Stimulated activated memory B cell treated with anti-CD40 and anti-IgM and Interleukin-4, amounts not matched to agents 10 μg/mL and 1 μg/mL and 100 μg/mL, for 72 hours (primary cell): ENCODE measurements around the gene PPP3CA.
"Not testable (repeated sequence)": the region's sequence is repeated elsewhere in the genome, so short reads cannot be mapped to it uniquely, and the experiment has no call there.

Source experiments
- ATAC-seq: fragments of 150-1000 bp; cut with Tn5 transposase; 2 replicates; pipeline ENCODE4 v1.10.0; 2021
- H3K27ac Mint-ChIP-seq: one replicate; pipeline ENCODE4 v1.8.0; 2022; ENCODE audit warnings: mild to moderate bottlenecking, mixed read lengths
- H3K27me3 Mint-ChIP-seq: one replicate; pipeline ENCODE4 v1.8.0; 2022; ENCODE audit warnings: mixed read lengths
- H3K36me3 Mint-ChIP-seq: one replicate; pipeline ENCODE4 v1.8.0; 2022; ENCODE audit warnings: mixed read lengths
- H3K4me1 Mint-ChIP-seq: one replicate; pipeline ENCODE4 v1.8.0; 2022; ENCODE audit warnings: mixed read lengths
- H3K4me3 Mint-ChIP-seq: one replicate; pipeline ENCODE4 v1.8.0; 2022; ENCODE audit warnings: mild to moderate bottlenecking, moderate library complexity, mixed read lengths
- H3K9me3 Mint-ChIP-seq: one replicate; pipeline ENCODE4 v1.8.0; 2022; ENCODE audit warnings: mixed read lengths

Gene PPP3CA

GRCh38 chr4:101028886-101029285 lies 318.4 kb downstream of the PPP3CA start:
- H3K36me3 Mint-ChIP-seq, result peaks cover 57% of the 10 kb centered on the region
- ATAC-seq, result no peak
- peak overlapping the region; percentile 35 for H3K27ac Mint-ChIP-seq
- no peaks in the 10 kb centered on the region for H3K9me3 Mint-ChIP-seq
- no peaks in the 10 kb centered on the region for H3K27me3 Mint-ChIP-seq
- H3K4me3 Mint-ChIP-seq, result no peak overlapping the region
- no peaks in the 10 kb centered on the region for H3K4me1 Mint-ChIP-seq

GRCh38 chr4:101027721-101028120 lies 319.6 kb downstream of the PPP3CA start:
- H3K4me1 Mint-ChIP-seq, result peaks cover 3% of the 10 kb centered on the region
- no peak overlapping the region for H3K27ac Mint-ChIP-seq
- H3K27me3 Mint-ChIP-seq, result no peaks in the 10 kb centered on the region
- no peak overlapping the region for H3K4me3 Mint-ChIP-seq
- H3K36me3 Mint-ChIP-seq, result peaks cover 51% of the 10 kb centered on the region
- no peak for ATAC-seq
- H3K9me3 Mint-ChIP-seq, result no peaks in the 10 kb centered on the region

DNA sequence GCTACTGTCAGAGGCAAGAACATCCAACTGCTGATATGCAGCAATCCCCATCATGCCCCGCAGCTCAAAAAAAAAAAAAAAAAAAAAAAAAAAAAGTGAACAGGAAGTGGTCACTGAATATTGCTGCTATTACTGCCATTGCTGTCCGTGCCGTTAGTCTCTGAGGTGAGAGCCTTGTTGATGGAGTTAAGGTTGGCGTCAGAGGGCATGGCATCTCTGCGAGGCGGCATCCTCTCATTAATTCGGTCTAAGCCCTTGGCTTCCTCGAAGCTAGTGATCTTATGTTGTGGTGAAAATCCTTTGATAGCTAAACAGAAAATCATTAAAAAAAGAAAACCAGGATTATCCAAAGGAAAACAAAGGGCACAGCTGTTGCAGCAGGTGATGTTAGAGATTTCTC lies 321.6 kb downstream of the PPP3CA start:
- Mint-ChIP-seq H3K36me3 (peaks cover 41% of the 10 kb centered on the region), H3K27me3 (no peaks in the 10 kb centered on the region), H3K4me3 (no peak overlapping the region), H3K9me3 (no peaks in the 10 kb centered on the region), H3K27ac (peak overlapping the region; percentile 32), H3K4me1 (peaks cover 16% of the 10 kb centered on the region)
- ATAC-seq, result no peak

DNA sequence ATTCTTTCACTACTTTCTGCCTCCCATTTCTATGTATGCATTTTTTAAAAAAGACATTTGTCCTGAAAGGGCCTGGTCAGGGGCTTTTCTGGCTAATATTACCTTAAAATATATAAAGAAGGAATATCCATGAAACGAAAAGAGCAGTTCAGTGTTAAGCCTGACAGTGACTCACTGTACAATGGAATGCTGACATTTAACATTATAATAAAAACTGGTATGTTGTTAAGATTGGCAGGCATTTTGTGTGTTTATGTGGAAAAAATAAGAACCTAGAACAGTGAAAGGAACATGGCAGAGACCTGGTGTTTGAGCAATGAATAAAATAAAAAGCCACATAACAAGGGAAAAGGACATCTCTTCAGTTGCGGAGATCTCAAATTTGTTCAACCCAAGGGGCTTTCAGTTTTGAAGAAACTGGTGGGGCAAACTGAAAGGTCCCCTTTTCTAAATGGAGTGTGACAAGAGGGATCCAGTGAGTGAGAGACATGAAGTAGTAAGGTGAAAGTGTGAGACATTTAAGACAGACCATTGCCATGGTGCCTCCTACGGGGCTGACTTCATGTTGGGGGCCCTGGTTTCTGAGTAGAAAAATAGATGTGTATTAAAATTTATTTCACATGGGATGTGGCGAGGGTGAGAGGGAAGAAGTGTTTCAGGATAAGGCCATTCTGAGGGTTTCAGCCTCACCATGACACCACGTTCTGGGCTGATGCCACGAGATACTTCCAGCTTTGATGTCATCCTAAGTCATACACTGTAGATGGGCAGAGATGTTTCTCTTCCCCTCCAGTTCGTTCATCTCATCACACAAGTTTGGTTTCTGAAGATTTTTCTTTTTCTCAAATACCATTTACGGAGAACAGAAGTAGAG lies 324.9 kb downstream of the PPP3CA start:
- Mint-ChIP-seq H3K4me1 (peaks cover 35% of the 10 kb centered on the region), H3K27ac (peak overlapping the region; percentile 46), H3K4me3 (no peak overlapping the region), H3K9me3 (no peaks in the 10 kb centered on the region), H3K36me3 (peaks cover 27% of the 10 kb centered on the region), H3K27me3 (no peaks in the 10 kb centered on the region)
- ATAC-seq, result no peak

- no peaks in the 10 kb centered on the region for H3K27me3 Mint-ChIP-seq
- peak; percentile 78 for ATAC-seq
- peaks cover 39% of the 10 kb centered on the region for H3K4me1 Mint-ChIP-seq
- H3K36me3 Mint-ChIP-seq, result peaks cover 19% of the 10 kb centered on the region
- H3K9me3 Mint-ChIP-seq, result no peaks in the 10 kb centered on the region
- no peak overlapping the region for H3K4me3 Mint-ChIP-seq
- peak overlapping the region; percentile 83 for H3K27ac Mint-ChIP-seq
These were observed 326.4 kb downstream of the PPP3CA start for GRCh38 chr4:101020956-101021355.

DNA sequence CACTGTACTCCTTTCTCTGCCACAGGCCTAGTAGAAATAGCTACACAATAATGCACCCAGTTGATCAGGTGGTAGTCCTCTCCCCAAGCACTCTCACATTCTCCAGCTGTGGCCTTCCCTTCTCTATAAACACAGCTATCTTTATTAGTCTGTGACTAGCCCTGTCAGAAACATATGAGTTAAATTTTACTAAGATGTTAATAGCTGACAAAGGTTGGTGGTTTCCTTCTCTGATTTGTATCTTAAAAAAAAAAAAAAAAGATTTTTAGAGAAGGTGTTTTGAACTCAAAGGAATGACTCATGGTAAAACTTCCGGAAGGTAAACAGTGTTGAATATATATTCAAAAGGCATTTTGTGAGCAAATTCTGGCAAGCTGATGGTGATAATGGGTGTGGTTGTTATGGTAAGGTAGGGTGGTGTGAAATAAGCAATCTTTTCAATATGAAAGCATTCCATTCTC lies 327.4 kb downstream of the PPP3CA start:
- peaks cover 11% of the 10 kb centered on the region for H3K36me3 Mint-ChIP-seq
- no peak overlapping the region for H3K4me3 Mint-ChIP-seq
- H3K27me3 Mint-ChIP-seq, result no peaks in the 10 kb centered on the region
- H3K27ac Mint-ChIP-seq, result peak overlapping the region; percentile 83
- no peak for ATAC-seq
- H3K9me3 Mint-ChIP-seq, result no peaks in the 10 kb centered on the region
- peaks cover 45% of the 10 kb centered on the region for H3K4me1 Mint-ChIP-seq

DNA sequence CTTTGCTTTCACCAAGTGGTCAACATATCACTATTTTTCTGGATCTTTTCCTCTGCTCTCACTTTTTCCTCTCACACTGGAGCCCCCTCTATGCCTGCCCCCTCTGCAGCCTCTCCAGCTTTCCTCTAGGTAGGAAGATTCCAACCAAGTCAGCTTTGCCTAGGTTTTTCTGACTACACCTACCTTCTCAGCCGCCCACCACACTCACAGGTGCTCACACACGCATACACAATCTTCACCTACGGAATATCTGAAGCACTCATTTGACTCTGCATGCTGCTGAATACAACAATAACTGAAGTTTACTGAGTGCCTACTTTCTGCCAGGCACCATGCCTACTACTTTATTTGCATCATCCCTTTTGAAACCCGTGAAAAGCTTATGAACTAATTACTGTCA lies 328.0 kb downstream of the PPP3CA start:
- no peaks in the 10 kb centered on the region for H3K9me3 Mint-ChIP-seq
- peaks cover 50% of the 10 kb centered on the region for H3K4me1 Mint-ChIP-seq
- H3K36me3 Mint-ChIP-seq, result peaks cover 11% of the 10 kb centered on the region
- H3K27me3 Mint-ChIP-seq, result no peaks in the 10 kb centered on the region
- H3K27ac Mint-ChIP-seq, result peak overlapping the region; percentile 83
- H3K4me3 Mint-ChIP-seq, result peak overlapping the region; percentile 33
- ATAC-seq, result peak; percentile 3

- no peaks in the 10 kb centered on the region for H3K9me3 Mint-ChIP-seq
- no peak overlapping the region for H3K4me3 Mint-ChIP-seq
- H3K27ac Mint-ChIP-seq, result peak overlapping the region; percentile 83
- peak; percentile 91 for ATAC-seq
- no peaks in the 10 kb centered on the region for H3K27me3 Mint-ChIP-seq
- H3K4me1 Mint-ChIP-seq, result peaks cover 55% of the 10 kb centered on the region
- H3K36me3 Mint-ChIP-seq, result peaks cover 11% of the 10 kb centered on the region
These were observed 328.5 kb downstream of the PPP3CA start for GRCh38 chr4:101018836-101019235.

DNA sequence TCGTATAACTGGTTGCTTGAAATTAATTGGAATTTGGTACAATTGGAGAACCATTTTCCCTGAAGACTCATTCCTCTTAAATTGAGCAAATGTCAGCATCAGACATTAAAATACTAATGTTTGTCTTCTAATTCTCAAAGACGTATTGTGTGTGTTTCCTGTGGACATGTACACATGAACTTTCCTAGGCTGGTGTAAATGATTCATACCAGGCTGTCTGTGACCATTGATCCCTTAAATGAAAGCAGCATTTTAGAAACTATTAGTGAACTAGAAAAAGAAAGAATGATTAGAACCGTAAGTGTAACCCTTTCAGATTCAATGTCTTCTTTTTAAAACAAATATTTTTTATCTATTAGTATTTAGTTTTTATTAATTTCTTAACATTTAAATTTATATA lies 332.9 kb downstream of the PPP3CA start:
- no peaks in the 10 kb centered on the region for H3K9me3 Mint-ChIP-seq
- peaks cover 44% of the 10 kb centered on the region for H3K4me1 Mint-ChIP-seq
- H3K27ac Mint-ChIP-seq, result peak overlapping the region; percentile 82
- H3K36me3 Mint-ChIP-seq, result no peaks in the 10 kb centered on the region
- peak; percentile 67 for ATAC-seq
- no peak overlapping the region for H3K4me3 Mint-ChIP-seq
- H3K27me3 Mint-ChIP-seq, result no peaks in the 10 kb centered on the region

DNA sequence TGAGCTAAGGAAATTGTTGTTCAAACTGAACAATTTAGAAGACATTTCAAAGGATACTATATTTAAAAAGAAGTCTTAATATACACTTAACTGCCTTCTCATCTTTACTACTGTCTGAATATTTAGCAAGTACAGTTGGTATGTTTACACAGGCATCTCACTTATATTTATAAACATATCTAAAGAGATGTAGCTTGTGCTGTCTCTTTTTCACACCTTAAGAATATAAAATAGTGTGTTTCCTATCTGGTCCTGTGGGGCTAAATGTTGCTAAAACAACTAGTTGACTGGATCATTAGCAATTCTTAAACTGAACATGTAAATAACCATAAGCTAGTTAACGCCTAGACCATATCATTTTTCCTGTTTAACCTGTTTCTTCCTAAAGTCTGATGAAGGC lies 336.3 kb downstream of the PPP3CA start:
- Mint-ChIP-seq H3K27me3 (no peaks in the 10 kb centered on the region), H3K4me1 (peaks cover 35% of the 10 kb centered on the region), H3K4me3 (no peak overlapping the region), H3K27ac (no peak overlapping the region), H3K36me3 (no peaks in the 10 kb centered on the region), H3K9me3 (no peaks in the 10 kb centered on the region)
- ATAC-seq, result no peak

GRCh38 chr4:101009471-101009870 lies 337.9 kb downstream of the PPP3CA start:
- no peak for ATAC-seq
- no peaks in the 10 kb centered on the region for H3K27me3 Mint-ChIP-seq
- no peak overlapping the region for H3K4me3 Mint-ChIP-seq
- H3K27ac Mint-ChIP-seq, result no peak overlapping the region
- H3K36me3 Mint-ChIP-seq, result peaks cover 6% of the 10 kb centered on the region
- peaks cover 24% of the 10 kb centered on the region for H3K4me1 Mint-ChIP-seq
- no peaks in the 10 kb centered on the region for H3K9me3 Mint-ChIP-seq

DNA sequence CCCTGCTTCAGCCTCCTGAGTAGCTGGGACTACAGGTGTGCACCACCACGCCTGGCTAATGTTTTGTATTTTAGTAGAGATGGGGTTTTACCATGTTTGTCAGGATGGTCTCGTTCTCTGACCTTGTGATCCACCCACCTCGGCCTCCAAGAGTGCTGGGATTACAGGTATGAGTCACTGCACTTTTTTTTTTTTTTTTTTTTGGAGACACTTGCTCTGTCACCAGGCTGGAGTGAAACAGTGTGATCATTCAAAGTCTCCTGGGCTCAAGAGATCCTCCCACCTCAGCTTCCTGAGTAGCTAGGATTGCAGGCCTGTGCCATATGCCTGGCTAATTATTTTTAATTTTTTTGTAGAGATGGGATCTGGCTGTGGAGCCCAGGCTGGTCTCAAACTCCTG lies 338.8 kb downstream of the PPP3CA start:
- no peak overlapping the region for H3K4me3 Mint-ChIP-seq
- H3K4me1 Mint-ChIP-seq, result peaks cover 15% of the 10 kb centered on the region
- no peak for ATAC-seq
- H3K36me3 Mint-ChIP-seq, result peaks cover 6% of the 10 kb centered on the region
- H3K27me3 Mint-ChIP-seq, result no peaks in the 10 kb centered on the region
- H3K9me3 Mint-ChIP-seq, result peaks cover 1% of the 10 kb centered on the region
- no peak overlapping the region for H3K27ac Mint-ChIP-seq

- Mint-ChIP-seq H3K27me3 (no peaks in the 10 kb centered on the region), H3K27ac (no peak overlapping the region), H3K36me3 (peaks cover 6% of the 10 kb centered on the region), H3K9me3 (peaks cover 4% of the 10 kb centered on the region), H3K4me3 (no peak overlapping the region), H3K4me1 (peaks cover 9% of the 10 kb centered on the region)
- no peak for ATAC-seq
These were observed 341.7 kb downstream of the PPP3CA start for GRCh38 chr4:101005659-101006058.

DNA sequence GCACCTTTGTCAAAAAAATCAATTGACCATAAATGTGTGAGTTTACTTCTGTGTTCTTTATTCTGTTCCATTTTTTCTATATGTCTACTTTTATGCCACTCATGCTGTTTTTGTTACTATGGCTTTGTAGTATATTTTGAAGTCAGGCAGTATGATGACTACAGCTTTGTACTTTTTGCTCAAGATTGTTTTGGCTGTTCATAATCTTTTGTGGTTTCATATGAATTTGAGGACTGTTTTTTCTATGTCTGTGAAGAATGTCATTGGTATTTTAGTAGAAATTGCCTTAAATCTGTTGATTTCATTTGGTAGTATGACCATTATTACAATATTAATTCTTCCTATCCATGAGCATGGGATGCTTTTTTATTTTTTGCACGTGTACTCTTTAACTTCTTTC lies 346.8 kb downstream of the PPP3CA start:
- ATAC-seq, result no peak
- Mint-ChIP-seq H3K9me3 (peaks cover 4% of the 10 kb centered on the region), H3K36me3 (peaks cover 6% of the 10 kb centered on the region), H3K4me3 (no peak overlapping the region), H3K4me1 (no peaks in the 10 kb centered on the region), H3K27ac (no peak overlapping the region), H3K27me3 (no peaks in the 10 kb centered on the region)

DNA sequence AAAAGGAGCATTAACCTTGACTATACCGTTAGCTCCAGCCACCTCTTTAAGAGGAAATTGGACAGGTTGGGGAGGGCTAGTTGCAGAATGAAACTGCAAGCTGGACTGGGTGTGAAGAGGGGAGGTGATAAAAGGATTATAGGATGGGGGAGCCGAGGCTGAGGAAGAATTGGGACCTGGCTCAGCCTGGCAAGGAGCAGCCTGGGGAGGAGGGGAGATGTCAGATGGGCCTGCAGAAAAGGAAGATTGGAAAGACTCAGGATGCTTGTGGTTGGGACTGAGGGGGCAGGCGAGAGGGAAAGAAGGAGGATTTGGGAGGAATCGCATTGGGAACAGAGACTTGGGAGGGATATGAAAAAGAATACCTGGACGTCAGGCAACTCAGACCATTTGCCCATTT lies 351.7 kb downstream of the PPP3CA start:
- H3K27ac Mint-ChIP-seq, result no peak overlapping the region
- no peaks in the 10 kb centered on the region for H3K9me3 Mint-ChIP-seq
- H3K4me3 Mint-ChIP-seq, result no peak overlapping the region
- no peak for ATAC-seq
- no peaks in the 10 kb centered on the region for H3K27me3 Mint-ChIP-seq
- no peaks in the 10 kb centered on the region for H3K36me3 Mint-ChIP-seq
- H3K4me1 Mint-ChIP-seq, result no peaks in the 10 kb centered on the region

GRCh38 chr4:100995002-100995401 lies 352.3 kb downstream of the PPP3CA start:
- not testable (repeated sequence) for H3K4me3 Mint-ChIP-seq, H3K27ac Mint-ChIP-seq, H3K27me3 Mint-ChIP-seq, ATAC-seq, H3K36me3 Mint-ChIP-seq, H3K9me3 Mint-ChIP-seq, H3K4me1 Mint-ChIP-seq
